Left renal cortex interstitium (tissue), 4 donors: Measurements from ENCODE around the gene CCL3. TPM values are rescaled to one million over a fixed set of nuclear protein-coding genes. Genes with fewer than 3 reads are reported as not detected.
A peak's percentile ranks its signal among the peaks of the same experiment; 100 is the strongest.
"Not testable (repeated sequence)": the region's sequence is repeated elsewhere in the genome, so short reads cannot be mapped to it uniquely, and the experiment has no call there.

Experiments used
- DNase-seq, 4 donors: peaks; one replicate each; pipeline ENCODE4 v3.0.0-alpha.2; 2013; ENCODE audit warnings: low read depth in 4 of 4, low spot score in 2 of 4, missing footprints in 1 of 4
- polyA plus RNA-seq, 4 donors: library from polyadenylated mRNA; unstranded; fragments of 120-200 nt; gene quantifications; one replicate each; pipeline ENCODE4 v1.2.1, GENCODE V29; 2013; ENCODE audit not compliant: insufficient read length in 4 of 4

Gene CCL3
- 1 to 10 TPM in 3 of 4 donors, not detected in 1; 1.2 to 6.7 (median 2.0) TPM for polyA plus RNA-seq

- DNase-seq = no peak
Measured at GRCh38 chr17:36089888-36090836, at the start of gene CCL3. Gene CCL3 (minus strand): TSS chr17:36090143. CDS start chr17:36090058, 85 bp downstream.

DNA sequence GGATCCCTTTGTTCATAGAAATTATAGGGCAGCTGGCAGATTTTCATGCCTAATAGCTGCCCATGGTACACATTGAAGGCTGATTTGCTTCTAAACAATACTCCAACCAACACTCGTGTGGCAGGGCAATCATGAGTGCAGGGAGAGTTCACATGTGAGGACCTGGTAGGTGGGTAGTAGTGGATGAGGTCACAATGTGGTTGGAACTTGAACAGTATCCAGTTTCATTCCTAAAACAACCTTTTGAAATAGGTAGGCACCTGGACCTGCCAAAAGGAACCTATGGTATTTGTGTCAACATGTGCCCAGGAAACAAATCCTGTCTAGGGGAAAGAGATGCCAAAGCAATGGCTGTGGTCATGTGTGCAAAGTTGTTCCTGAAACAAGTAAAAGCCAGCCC lies 46.5 kb upstream of the CCL3 start:
- DNase-seq = no peak

- DNase-seq = no peak
Measured at GRCh38 chr17:36136036-36136435, 46.1 kb upstream of the CCL3 start.

DNA sequence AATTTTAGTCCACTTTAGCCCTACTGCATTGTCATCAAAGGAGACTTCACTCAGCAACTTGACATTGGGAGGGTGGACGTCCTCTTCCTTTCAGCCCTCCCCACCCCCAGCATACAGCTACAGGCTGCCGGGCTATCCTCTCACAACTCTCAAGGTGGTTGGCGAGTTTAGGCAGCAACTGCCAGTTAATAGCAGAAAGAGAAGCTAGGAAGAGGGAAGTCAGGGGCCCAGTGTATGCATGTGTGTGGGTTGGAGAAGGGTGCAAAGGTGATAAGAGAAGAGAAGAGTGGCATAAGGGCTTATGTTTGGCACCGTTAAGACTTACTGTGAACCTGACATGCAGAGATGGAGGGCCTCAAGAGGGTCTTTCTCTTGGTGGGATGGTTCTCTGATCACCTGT lies 45.5 kb upstream of the CCL3 start:
- no peak for DNase-seq

GRCh38 chr17:36133602-36134236 lies 43.8 kb upstream of the CCL3 start:
- peak in 3 of 4 donors; percentile 3 to 70 (median 14) for DNase-seq

DNA sequence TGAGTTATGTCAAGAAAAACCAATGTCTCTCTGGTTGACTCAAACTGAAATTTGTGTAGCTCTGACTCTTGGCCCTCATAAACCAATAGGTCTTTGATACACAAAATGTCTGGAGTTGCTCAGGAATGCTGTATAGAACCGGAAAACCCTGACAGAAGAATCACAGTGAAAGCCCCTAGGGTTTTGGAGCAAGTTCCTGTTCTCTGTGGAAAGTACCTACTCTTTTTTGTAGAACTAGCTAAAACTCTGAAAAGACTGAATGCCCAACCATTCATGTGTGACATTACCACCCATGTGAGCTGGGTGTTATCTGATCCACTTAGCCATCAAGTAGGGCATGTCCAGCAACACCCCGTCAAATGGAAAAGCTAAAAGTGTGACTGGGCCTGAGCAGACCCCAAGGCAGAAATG lies 42.5 kb upstream of the CCL3 start:
- DNase-seq = peak in 2 of 4 donors; percentile 6 to 17

- DNase-seq = no peak
Measured at GRCh38 chr17:36131931-36132330, 42.0 kb upstream of the CCL3 start.

DNA sequence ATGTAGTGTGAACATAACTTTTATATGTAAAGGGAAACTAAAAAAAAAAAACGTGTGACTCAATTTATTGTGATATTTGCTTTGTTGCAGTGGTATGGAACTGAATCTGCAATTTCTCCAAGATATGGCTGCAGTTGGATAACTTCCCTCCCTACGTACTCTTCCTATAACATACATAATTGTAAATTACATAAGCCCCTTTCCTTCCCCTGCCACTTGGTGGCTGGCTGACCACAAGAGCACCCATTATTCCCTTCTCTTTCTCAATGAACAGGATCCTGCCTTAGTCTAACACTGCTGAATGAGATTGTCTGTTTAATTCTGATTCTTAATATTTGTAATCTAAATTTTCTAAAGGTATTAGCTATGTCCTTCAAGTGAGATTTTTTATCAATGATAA lies 41.5 kb upstream of the CCL3 start:
- DNase-seq = no peak

DNA sequence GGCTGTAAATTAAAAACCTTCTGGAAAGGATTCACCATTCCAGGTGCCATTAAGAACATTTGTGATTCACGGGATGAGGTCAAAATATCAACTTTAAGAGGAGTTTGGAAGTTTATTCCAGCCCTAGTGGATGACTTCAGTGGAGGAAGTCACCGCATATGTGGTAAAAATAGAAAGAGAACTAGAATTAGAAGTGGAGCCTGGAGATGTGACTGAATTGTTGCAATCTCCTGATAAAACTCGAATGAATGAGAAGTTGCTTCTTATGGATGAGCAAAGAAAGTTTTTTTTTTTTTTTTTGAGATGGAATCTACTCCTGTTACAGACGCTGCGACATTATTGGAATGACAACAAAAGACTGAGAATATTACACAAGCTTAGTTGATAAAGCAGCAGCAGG lies 40.4 kb upstream of the CCL3 start:
- no peak for DNase-seq

GRCh38 chr17:36129616-36130015 lies 39.7 kb upstream of the CCL3 start:
- DNase-seq = no peak

- no peak for DNase-seq
Measured at GRCh38 chr17:36128411-36128978, 38.6 kb upstream of the CCL3 start.

DNA sequence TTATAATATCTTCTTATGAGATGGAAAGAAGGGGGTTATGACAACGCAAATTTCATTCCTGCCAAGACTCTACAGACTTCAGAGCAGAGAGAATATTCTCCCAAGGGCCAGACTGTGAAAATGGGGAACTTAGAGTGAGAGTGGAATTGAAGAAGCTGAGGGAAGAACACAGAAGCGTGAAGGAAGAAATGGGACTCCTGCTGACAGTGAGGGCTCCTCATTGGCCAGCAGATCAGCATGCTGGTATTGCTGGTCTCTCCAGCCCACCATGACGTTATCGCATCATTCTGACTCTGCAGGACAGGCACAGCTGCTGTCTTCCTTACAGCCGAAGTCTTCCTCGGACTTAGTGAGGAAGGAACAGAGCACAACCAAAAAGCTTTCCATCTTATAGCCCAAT lies 38.0 kb upstream of the CCL3 start:
- DNase-seq = no peak

GRCh38 chr17:36127199-36127893 lies 37.4 kb upstream of the CCL3 start:
- DNase-seq = no peak

GRCh38 chr17:36124879-36125824 lies 35.2 kb upstream of the CCL3 start:
- no peak for DNase-seq

DNA sequence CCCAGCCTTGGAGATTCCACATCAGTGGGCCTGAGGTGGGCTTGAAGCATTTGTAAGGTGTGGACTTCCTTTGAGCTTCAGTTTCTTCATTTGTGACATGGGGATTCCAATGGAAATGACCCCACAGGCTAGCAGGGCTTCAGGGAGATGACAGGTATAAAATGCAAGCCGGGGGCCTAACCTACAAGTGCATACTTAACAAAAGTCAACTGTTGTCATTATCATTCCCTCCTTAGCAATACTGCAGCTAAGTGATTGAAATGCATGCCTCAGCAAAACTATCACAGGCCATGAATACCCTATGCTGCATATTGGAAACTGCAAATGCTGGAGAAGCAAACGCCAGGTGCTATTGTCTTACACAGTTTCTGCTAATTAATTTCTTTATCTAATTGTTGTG lies 33.5 kb upstream of the CCL3 start:
- DNase-seq = no peak

DNA sequence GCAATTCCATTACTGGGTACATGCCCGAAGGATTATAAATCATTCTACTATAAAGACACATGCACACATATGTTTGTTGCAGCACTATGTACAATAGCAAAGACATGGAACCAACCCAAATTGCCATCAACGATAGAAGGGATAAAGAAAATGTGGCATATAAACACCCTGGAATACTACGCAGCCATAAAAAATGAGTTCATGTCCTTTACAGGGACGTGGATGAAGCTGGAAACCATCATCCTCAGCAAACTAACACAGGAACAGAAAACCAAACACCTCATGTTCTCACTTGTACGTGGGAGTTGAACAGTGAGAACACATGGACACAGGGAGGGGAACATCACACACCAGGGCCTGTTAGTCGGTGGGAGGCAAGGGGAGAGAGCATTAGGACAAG lies 31.2 kb upstream of the CCL3 start:
- DNase-seq = not testable (repeated sequence)

GRCh38 chr17:36120221-36120620 lies 30.3 kb upstream of the CCL3 start:
- DNase-seq = no peak

DNA sequence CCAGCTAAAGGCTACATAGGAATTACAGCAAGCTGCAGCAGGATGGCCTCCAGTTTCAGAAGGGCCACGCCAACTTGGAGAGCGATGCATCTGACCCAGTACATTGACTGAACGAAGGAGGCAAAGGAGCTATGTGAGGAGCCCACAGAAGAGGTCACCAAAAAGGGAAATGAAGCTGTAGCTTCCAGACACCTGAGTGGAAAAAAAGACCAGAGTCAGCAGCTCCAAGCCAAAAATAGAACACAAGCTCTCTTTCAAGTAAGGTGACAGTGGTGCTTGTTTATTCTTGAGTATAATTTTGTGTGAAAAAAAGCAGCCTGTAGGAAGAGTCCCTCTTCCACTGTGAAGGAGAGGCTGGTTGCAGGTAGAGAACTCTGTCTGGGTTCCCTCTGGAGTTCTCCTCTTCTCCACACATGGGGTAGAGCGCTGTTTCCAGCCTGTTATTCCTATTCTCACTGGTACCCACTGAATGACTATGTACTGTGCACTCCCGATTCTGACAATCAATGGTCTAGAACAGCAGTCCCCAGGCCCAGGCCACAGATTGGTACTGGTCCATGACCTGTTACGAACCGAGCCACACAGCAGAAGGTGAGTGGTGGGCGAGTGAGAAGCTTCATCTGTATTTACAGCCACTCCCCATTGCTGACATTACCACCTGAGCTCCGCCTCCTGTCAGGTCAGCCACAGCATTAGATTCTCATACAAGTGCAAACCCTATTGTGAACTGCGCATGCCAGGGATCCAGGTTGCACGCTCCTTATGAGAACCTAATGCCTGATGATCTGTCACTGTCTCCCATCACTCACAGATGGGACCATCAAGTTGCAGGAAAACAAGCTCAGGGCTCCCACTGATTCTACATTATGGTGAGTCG lies 28.8 kb upstream of the CCL3 start:
- no peak for DNase-seq
